ENCODE measurements around the gene GRM3.

Gene GRM3

DNA sequence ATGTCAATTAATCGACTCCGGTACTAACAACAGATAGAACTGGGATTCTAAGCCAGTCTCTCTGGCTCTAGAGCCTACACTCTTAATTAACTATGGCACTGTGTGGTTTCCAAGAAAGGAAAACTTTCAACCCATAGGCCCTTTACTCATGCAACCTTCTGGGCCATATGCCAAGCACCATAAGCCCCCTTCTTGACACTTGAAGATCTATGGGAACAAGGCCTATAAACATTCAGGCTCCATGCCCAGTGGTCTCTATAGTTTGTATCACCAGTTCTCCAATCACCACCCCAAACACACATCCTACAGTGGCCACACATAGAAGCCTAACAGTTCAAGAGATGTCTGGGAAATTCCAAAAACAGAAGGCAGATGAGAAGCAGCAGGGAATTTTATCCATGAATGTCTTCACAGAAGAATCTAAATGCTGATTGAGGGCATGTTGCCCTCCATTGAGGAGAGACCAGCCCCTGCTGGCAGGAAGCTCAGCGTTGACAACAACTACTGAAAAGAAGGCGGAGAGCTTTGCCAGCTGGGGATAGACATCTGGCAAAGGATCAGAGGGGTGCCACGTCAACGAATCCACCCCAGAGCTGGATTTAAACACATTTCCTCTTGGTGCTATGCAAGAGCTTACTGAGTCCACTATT lies 64.4 kb downstream of the GRM3 start:
- no peak for DNase-seq

DNA sequence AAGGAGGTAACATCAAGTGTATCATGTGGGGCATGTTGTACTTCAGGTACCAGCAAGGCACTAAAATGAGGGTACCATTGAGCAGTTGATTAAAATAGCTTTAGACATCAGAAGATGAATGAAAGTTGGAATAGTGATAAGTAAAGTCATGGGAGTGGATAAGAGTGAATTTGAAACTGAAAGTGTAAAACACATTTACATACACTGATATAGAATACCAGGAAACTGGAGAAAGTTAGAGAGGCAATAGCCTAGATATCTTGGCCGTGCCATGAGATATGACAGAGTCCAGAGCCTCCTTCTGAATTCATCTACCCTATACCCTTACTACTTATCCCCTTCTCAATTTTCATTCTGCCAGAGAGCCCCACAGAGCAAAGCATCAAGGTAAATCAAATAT lies 76.6 kb downstream of the GRM3 start:
- no peak for DNase-seq

DNA sequence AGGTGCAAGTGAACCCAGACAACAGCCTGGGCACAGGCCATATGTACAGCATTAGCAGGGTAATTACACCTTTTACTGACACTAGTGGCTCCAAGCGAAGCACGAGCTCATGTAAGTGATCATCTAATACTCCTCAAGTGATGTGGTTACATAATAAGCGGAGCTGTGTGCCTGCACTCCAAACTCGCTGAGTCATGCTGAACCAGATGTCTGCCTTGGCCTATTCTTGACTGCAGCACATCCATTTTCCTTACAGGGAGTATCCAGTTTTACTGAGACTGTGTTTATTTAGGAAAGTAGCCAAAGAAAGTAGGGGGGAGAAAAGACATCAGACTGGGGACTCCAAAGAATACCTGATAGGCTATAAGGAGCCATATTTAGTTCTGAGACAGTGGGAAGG lies 90.1 kb downstream of the GRM3 start:
- no peak for DNase-seq

DNA sequence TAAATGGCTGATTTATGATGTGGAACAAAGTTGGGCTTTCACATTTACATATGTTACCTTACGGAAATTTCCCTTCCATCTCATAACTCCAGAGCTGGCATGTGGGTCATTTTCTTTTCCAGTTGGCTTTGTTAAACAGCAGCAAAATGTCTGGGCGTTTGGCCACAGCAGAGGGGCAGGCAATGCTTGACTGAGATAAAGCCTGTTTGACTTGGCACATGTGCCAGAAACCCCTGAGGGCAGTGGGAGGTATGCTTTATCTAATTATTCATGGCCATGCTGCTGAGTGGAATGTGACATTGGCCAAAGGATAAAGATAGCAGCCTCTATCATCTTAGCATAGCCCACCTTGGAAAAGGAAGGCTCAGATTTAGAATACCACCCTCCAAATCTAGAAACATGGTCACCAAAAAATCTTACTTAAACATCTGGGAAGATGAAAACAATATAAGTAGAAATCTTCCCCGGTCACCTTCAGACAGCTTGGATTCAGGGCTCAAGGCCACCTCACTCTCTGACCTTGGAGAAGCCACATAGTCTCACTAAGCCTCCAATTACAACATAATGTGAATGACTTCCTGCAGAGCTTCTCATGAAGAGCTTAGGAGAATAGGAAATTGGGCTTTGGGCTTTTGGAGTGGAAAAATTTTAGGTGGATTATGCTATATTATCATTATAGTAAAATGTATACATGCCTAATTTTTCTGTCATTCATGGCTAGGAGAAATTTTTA lies 101.5 kb downstream of the GRM3 start:
- no peak for DNase-seq

DNA sequence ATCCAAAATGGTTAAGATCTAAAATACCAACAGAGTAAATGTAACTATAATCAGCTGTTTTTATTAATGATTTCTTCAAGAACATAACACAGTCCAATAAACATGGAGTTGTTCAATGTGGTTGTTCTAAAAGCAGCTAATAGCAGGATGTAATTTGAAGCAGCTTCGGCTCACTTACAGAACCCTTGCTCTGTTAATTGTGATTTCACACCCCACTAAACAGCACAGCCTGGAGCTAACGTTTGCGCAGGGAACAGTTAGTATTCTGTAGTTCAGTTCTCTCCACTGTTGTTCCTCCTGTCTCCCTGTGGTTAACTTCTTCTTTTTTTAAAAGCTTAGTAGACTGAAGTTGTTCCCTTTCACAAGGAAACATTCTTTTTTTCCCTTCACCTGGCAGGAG lies 104.0 kb downstream of the GRM3 start:
- no peak for DNase-seq

DNA sequence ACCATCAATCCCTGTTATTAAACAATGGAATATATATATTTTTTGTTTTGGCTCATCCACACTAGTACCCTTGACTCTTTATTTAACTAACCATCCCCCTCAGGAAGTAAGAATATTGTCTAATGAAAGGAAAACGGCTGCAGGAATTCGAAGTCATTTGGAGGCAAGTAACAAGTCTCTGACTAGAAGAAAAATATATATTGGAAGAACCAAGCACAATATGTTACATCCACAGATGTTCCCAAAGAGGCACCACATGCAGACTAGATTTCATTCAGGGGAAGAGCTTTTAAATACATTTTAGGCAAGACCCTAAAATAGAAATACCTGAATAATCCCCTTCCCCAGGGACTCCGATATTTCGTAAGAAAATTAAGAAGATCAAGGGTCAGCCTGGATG lies 104.5 kb downstream of the GRM3 start:
- no peak for DNase-seq

DNA sequence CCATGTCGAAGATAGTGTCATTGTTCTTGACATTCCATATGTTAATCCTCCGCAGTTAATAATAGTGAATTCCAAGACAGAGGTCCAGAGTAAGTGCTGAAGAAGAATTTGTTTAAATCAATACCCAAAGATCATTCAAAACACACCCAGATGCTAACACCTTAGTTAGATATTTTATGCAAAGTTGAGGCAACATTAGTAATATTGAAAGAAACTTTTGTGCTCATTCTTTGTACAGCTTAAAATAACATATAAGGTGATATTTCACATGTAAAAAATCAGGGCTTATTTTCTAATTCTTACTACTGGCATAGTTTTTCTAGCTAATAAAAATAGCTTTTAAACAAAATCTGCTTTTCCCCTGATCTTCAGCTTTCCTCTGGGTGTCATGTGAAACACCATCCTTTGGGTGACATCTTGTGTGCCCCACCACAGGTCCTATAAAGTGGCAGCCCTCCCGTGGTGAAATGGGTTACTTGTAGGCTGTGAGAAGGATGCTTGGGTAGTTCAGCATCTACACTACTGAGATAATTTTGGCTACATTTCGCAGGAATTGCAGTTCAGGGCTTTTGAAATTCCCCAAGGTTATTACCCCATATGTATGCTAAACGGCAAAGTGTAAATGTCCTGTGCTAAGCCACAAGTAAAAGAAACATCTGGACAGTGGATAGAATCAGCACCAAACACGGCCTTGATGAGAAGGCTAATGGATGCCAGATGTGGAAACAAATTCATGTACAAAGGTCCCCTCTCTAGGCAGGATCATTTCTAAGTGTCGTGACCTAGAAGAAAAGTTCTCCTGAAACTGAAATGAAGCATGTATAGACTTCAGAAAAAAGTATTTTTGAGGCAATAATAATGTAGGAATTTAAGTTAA lies 105.4 kb downstream of the GRM3 start:
- no peak for DNase-seq

DNA sequence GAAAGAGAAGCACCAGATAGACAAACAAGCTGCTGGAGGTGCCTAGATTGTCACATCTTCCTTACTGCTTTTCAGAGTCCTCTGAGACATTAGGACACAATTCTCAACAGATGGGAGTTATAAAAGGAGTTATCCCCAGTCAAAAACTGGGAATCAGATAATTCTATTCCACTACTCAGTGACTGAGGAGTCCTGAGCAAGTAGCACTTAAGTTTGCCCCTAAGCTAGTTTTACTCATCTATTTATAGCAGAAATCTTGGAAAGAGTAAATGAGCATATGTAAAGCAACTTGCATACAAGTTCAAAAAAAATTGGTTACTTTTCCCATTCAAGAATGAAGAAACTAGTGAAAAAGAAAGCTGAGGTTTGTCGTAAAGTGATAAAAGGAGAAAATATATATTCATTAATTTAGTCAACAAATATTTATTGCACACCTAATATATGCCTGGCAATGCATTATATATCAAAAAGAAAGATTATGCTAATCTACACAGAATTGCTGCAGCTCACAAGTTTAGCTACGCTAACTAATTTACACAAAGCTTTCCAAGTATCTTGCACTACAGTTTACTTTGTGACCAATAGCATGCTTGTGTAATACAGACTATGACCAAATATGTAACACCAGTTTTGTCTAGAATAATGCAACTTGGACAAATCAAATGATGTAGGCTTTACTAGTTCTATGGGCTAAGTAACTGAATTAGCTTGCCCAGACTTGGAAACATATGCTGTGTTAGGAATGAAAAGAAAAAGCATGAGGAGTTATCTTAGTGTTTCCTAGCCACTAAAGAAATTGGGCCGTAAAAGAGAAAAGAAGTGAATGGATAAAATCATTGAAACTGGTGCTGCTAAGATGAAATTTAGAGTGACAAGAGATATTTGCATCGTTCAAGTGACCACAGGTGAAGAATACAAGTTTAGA lies 106.3 kb downstream of the GRM3 start:
- DNase-seq: no peak

DNA sequence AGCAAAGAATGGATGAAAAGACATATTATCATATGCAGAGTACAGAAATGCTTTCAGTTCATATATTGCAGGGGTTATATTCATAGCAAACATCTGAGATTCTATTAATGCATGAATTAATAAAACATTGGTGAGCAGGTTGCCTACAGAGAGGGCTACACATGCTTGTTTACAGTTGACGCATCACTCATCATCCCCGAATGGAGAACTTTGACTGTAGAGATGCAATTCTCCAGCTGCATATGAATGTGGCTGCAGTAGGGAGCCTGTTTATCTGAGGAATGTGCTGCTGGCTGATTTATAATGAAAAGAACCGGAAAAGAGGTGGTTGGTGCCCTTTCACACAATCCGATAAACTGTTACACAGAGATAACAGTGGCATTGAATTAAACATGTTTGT lies 116.5 kb downstream of the GRM3 start:
- no peak for DNase-seq

DNA sequence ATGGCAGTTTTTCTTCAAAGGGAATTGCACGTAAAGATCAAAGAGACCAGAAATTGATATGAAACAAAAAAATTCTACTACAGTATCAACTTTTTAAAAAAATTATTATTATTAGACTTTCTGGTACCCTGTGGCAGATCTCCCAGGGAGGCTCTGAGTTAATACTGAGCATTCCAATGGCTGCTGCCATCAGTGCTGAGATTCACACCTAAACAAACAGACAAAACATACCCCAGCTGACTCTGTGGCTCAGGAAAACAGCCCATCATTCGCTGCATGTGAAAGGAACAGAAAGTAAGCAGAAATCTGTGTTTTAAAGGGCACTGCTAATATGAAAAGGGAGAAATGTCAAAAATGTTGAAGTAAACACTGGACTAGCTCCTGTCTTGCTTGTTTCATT lies 118.4 kb downstream of the GRM3 start:
- DNase-seq: no peak

DNA sequence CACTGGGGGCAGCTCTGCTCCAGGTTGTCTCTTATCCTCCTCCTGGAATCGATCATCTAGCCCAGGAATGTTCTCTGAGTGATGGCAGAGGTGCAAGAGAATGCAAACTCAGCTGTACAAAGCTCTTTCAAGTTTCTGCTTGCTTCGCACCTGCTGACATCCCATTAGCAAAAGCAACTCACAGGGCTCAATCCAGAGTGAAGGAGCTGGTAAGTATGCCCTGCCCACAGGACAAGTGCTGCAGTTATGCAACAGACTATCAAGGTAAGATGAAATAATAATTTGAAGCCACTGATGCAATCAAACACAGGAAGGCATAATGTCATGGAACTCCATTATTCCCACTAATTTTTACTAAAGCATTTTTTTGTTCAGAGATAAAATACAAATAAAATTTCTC lies 122.2 kb downstream of the GRM3 start:
- no peak for DNase-seq

DNA sequence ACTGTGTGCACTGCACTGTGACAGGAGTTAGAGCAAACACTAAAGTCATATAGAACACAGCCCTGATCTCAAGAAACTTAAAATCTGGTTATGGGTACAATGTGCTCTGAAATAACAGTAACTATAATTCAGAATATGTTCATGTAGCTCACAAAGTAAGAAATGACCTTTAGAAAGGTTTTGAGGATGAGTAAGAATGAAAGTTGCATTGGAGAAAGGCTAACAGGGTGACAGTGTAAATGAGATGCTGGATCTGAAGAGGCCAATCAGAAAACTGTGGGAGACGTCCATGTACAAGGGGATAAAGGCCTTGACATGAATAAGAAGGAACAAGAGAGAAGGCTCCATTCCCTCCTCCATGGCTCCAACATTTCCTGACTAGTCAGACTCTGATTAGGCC lies 124.7 kb downstream of the GRM3 start:
- no peak for DNase-seq

DNA sequence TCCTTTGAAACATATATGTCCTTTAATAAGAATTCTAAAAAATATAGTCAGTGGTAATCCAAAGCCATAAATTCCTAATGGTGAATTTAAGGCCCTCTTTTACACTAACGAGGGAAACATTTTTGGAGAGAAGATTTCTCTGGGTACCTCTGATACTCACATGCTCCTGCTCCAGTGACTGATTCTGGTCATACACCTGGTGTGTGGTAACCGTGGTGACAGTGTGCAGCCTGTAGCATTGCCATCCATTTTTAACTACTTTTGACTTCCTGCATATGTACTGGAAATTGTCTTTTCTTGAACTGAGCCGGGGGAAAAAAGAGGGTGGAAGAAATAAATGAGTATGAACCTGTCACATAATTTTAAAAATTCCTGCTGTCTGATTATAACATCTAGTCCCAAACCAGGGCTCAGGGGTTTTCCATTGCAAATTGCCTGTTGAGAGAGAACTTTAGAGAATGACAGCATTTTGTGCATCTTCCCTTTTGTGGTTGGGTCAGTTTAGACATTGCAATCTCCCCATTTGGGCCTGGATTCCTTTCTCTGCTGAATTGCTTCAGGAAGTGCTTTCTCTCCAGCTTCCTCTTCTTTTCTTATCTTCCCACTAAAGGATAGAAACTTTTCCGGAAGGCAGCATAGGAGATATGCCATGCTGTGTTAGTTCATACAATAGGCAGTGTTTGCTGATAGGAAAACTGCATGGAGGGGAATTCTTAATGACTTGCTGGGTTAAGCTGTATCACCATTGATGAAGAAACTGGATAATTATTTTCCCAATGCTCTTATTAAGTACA lies 125.5 kb downstream of the GRM3 start:
- no peak for DNase-seq

DNA sequence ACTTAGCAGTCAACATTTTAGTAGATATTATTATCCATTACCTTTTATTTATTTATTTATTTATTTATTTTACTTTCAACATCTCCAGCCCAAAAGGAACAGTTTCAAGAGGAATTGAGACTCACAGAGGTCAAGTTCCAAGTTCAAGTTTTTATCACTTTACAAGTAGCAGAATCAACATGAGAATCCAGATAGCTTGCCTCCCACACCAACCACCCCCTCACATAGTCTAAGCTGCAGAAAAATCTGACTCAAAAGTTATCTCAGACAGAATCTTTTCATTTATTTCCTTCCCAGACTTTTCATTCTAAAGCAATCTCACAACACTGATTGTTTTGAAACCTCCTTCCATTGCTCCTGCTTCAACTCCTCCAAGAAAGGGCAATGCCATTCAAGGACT lies 129.6 kb downstream of the GRM3 start:
- DNase-seq: no peak

DNA sequence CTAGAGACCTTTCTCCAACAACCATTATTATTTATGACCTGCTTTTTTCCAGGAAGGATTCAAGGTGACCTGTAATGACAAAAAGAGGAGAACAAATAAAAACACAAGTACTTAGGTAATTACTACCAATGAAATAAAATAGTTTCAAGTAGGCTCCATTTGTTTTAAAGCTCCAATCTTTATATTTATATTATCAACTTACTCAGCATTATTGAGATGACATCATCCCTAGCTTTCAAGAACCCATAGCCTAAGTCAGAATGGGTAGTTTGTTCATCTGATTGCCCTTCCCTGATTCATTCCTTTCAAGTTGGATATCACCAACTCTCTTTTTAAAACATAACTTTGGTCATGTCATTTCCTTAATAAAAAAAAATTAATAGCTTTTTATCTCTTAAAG lies 131.5 kb downstream of the GRM3 start:
- no peak for DNase-seq

DNA sequence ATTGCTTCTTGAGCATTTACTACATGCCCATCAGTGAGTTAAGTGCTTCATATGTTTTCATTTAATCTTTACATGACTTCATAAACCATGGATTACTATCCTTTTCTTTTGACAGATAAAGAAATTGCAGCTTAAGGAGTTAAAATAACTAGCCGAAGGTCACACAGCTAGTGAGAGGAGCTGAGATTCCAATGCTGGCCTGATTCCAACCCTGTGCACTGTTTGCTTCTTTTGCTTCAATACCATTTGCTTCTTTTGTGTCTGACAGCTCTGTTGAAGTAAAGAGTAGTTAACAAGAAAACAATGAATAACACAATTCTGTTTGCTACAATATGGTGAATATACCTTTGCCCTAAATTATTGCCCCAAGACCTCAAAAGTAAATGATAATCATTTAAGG lies 132.4 kb downstream of the GRM3 start:
- no peak for DNase-seq

DNA sequence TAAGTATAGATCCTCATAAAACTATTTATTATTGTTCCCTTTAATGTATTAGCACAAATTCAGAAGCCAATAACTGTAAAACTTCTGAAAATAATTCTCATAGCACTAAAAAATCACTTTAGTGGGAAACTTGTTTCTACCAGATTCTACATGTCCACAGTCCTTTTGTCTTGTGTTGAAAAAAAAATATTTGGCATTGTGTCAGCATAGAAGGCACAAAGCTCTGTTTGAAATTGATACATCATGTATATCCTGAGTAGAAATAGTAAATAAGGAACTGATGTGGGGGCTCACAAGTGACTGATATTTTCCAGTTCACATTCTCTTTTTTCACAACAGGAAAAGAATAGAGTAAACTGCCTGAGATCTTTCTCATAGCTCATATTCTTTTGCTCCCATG lies 134.6 kb downstream of the GRM3 start:
- no peak for DNase-seq

DNA sequence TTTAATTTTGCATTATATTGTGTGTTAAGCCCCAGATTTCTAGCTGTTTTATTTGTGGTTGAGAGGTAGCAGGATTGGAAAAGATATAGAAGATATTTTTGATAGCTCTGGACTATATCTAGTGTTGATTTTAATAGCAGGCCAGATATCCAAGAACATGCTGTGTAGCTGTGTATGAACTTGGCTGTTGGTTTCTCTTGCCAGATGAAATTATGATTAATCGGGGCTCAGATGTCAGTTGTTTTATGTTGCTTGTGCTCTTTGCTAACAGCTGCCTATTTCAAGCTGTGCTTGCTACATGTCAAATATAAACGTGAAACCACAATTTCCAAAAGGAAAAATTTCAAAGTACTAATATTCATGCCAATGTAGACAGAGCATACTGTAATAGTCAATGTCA lies 141.1 kb downstream of the GRM3 start:
- DNase-seq: no peak

DNA sequence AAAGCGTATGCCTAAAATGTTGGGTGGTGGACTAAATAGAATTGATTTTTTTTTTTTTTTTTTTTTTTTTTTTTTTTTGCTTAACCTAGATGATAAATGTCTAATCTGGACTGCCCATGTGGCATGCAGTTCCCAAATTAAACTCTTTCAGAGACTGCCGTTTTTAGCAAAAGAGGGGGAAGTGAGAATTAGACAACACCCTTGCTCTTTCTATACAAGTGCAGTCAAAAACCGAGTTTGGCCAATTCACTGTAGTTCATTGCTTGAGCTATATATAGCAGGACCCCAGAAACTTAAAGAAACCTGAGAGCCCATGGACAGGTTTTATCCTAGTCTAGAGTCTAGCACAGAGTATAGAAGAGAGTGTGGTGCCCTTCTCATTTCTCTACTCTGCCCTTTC lies 141.9 kb downstream of the GRM3 start:
- no peak for DNase-seq

DNA sequence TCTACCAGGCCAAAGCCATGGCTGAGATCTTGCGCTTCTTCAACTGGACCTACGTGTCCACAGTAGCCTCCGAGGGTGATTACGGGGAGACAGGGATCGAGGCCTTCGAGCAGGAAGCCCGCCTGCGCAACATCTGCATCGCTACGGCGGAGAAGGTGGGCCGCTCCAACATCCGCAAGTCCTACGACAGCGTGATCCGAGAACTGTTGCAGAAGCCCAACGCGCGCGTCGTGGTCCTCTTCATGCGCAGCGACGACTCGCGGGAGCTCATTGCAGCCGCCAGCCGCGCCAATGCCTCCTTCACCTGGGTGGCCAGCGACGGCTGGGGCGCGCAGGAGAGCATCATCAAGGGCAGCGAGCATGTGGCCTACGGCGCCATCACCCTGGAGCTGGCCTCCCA lies 142.7 kb downstream of the GRM3 start:
- DNase-seq: no peak

DNA sequence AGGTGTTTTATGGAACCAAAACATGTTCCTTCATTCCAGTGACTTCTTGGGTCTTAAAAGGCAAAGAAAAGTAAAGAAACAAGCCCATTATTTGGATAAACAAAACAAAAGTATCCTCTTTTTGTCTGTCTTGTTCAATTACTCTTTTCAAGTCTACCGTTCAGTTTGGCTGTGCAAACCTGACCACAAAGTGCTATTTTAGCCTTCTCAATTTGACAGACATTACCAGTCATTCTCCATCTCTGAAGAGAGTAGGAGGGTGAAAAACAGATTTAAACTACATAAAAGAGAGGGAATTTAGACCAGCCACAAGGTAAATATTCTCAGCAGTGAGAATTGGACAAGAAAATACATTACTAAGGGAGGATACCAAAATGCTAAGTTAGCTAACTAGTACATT lies 145.2 kb downstream of the GRM3 start:
- no peak for DNase-seq

DNA sequence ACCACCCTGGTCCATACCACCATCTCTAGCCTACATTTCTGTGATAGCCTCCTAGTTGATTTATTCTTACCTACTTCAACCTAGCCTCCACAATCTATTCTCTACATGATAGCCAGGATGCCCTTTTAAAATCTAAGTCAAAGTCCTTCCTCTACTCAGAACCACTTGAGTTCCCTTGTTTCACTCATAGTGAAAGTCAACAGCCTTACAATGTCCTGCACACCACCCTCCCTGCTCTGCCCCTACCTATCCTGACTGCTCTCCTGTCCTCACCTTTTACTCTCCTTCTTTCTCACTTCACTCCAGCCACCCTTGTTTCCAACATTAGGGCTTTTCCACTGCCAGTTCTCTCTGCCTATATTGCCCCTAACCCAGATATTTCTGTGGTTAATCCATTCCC lies 146.7 kb downstream of the GRM3 start:
- no peak for DNase-seq
